ENCODE results near the gene GRK6.
"Not testable (repeated sequence)": the region's sequence is repeated elsewhere in the genome, so short reads cannot be mapped to it uniquely, and the experiment has no call there.

GRK6 gene

DNA sequence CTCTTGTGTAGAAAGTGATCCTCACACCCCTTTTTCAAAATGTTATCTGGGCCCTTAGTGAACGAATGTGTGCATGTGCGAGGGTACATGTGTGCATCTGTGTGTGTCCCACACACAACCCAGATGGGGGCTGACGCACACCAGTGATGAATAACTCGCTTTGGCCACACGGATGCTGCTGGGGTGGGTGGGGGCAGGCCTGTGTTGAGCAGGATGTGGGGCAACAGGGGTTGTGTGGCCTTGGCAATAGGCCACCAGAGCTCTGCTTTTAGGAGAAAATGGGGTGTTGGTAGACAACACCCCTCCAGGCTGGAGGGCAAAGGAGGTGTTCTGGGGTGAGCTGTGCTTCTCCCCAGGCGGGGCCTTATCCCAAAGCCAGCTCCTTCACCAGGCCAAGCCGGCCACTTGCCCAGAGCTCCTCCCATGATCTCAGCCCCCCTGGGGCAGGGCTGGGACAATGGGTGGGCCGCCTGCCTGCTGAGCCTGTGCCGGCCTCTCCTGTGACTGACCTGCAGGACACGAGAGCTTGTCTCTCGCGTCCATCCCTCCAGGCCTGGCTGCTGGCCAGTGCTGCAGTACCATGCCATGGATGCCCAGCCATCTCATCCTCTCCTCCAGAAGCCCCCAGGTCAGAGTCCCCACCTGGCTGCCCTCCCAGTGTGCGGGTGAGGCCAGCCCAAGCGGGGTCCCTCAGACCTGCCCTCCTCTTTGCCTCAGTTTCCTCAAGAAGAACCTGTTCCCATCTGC, 45.3 kb downstream of the GRK6 start:
- DNase-seq (ENCODE audit: low read depth): no peak

DNA sequence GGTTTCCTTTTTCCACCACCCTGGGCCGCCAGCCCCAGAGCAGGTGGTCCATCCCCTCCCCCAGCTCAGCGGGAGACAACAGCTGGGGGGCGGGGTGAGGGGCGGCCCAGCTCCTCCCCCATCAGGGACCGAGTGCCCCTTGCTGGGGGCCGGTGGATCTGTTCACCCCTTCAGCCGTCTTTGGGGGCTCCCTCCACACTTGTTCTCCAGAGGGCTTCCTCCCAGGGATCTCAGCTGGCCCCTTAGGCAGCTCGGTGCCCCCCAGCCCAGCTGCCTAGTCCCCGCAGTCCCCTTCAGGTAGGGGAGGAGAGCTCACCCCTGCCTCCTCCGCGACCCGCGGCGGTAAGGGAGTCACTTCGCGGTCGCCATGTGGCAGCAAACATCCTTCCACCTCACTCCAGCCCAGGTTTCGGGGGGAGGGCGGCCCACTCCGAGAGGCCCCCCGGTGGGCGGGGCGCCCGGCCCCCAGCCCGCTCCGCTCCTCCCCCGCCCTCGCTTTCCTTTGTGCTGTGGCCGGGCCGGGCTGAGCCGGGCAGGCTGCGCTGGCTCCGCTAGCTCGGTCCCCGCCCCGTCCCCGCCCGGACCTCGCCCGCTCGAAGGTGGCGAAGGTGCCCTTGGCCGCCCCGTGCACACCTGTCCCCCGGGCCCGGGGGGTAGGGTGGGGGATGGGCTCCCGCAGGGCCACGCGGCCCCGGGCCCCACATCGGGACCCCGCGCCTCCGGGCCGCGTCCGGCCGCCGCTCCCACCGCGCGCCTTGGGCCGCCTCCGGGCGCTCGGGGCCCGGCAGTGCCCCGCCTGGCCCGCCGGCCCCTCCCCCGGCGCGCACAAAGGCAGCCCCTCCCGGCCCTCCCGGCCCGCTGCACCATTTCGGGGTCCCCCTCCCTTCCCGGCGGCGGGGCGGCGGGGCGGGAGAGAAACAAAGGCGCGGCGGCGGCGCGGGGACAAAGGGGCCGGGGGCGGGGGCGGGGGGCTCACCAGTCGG, 46.3 kb downstream of the GRK6 start:
- DNase-seq (ENCODE audit: low read depth): peak; percentile 49

DNA sequence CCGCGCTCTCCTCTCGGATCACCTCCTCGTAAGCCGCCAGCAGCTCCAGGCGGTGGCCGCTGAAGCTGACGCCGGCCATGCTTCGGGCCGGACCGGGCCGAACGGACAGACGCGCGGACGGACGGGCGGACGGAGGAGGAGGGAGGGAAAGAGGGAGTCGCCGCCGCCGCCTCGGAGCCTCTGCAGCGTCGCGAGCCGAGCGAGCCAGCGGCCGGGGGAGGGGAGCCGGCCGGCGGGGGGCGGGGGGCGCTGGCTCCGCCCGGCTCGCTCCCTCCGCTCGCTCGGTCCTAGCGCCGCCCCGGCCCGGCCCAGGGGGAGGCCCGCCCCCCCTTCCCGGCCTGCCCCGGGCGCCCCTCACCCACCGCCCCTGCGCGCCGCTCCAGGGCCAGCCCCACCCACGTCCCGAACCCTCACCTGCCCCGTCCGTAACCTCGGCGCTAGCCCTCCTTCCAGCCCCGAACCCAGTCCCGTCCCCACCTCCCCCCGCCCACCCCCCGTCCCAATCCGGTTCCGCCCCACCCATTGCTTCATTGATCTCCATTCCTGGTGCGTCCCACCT, 47.0 kb downstream of the GRK6 start, which contains the start of gene DBN1:
TSS of gene DBN1 (minus strand) at position 192 of the 559 bp plus-strand sequence. CDS start at position 79, 113 bp downstream.
- DNase-seq (ENCODE audit: low read depth): no peak

DNA sequence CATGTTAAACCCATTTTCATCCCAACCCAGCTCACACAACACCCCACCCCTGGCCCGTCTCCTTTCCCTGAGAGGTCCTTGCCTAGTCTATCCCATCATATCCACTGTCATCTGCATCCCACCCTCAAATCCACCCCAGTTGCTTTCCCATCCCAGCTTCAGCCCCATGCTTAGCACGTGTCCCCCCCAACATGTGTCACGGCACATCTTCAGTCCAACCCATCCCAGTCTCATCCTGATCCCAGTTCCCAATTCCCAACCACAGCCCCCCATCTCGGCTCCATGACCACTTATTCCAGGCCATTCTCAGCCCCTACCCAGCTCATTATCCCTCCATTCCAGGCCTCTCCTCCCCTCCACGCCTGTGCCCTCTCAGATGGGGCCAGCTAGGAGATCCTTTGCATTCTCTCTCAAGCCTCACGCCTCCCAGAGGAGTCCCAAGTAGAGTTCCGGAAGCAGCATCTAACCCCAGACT, 47.6 kb downstream of the GRK6 start:
- DNase-seq (ENCODE audit: low read depth): no peak

DNA sequence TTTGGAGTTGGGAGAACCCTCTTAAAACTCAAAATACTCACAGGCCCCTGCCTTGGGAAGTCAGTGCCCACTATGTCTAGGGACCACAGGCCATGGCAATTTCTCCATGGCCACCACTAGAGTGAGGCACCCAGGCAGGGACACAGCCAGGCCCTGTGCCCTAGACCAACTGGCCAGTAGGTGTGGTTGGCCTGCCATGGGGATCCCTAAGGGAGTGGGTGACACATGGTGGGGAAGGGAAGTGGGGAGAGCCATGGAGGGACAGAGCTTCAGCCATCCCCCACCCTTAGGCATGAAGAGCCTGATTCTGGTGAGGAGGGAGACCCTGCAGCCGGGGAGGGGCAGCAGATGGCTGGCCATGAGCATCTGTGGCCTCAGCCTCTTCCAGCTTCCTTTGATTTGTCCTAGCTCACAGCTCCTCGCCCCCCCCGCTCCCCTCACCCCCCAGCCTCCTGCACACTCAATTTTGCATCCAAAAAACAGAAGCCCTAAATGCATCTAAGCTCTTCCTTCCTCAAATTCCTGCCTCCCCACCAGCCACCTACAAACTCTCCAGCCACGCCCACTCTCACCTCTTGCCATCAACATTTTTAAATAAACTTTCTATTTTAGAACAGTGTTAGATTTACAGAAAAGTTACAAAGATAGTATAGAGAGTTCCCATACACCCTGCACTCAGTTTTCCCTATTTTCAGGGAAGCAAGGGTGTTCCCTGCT, 48.5 kb downstream of the GRK6 start:
- no peak for DNase-seq (ENCODE audit: low read depth)

DNA sequence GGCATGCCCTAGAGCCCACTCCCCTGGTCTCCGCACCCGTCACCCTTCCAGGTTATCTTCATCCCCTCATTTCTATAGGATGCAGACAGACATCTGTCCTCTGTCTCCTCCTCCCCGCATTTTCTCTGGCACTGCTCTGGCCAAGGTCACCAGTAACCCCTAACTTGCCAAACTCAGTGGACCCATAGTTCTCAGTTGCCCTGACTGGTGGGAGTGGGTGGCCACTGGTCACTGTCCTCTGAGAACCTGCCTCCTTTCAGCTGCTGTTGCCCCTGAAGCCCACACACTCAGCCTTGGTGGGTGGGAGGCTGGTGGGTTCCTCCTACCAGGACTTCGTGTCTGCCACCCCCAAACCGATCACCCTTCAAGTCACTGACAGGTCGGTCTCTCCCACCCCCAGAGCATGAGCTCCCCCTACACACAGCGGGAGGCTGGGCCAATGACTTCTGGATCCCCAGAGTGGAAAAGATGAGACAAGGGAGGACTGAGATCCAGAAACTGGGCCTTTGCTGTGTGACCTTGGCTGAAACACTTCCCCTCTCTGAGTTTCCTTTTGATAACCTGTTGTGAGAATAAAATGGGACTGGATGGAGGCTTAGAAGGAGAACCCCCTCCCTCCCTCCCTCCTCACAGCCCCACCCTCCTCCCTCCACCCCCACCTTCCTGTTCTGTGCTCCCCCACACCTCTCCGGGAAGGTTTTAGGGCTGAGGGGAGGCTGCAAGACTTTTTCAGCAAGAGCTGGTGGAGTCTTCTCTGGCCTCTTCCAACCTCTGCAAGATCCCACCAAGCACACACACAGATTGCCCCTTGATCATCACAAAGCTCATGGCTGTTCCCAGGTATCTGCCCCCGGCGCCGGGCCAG, 49.3 kb downstream of the GRK6 start:
- no peak for DNase-seq (ENCODE audit: low read depth)

DNA sequence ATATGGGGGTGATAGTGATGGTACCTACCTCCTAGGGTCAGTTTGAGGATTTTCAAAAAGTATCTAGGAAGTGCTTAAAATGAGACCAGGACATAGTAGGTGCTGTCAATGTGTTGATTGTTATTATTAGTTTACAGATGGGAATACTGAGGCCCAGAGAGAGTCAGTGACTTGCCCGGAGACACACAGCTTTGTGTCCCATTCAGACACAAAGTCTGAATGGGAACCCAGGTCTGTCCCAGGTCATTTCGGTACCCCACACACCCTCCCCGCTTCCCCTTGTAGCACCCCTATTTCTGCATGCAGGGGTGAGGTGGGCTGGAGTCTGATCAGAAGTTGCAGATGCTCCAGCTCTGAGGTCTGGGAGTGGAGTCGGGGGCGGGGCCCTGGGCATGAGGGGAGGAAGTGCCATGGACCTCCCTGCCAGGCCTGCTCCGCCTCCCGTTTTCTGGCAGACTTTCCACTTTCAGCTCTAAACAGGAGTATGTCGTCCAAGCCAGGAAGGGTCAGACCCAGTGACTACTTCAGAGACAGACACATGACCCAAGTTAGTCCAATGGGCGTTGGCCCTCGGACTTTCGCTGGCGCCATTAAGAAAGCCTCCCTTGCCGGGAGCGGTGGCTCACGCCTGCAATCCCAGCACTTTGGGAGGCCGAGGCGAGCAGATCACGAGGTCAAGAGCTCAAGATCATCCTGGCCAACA, 50.2 kb downstream of the GRK6 start:
- DNase-seq (ENCODE audit: low read depth): no peak

DNA sequence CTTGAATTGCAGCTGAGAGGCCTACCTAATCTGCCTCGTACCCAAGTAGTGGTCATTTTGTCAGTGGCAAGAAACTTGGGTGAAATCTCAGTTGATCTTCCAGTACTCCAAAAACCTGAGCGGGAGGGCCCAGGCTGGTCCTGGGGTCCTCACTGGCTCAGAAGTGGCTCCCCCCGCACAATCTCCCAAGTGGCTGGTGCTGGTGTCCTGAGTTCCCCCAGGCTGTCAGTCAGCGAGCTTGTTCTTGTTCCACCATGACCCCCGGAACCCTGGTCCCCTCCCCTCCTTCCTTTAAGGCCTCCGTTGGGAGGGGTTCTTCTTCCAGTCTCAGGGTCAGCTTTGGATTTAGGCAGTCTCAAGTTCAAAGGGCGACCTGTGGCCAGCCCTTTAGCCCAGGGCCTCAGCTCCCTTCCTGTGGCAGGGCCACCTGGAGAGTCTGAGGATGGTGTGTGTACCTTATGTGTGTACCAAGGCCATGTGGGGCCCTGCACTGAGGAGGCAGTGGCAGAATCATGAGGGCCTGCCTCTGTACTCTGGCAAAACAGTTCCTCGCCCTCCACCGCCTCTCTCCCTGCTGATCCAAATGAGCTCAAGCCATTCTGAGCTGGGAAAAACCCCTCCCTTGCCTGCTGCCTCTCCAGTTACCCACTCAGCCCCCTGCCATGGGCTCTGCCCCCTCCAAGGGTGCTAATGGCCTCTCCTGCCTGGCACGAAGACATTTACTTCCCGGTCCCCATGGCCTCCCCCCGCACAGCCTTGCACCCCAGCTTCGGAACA, 51.4 kb downstream of the GRK6 start:
- no peak for DNase-seq (ENCODE audit: low read depth)

DNA sequence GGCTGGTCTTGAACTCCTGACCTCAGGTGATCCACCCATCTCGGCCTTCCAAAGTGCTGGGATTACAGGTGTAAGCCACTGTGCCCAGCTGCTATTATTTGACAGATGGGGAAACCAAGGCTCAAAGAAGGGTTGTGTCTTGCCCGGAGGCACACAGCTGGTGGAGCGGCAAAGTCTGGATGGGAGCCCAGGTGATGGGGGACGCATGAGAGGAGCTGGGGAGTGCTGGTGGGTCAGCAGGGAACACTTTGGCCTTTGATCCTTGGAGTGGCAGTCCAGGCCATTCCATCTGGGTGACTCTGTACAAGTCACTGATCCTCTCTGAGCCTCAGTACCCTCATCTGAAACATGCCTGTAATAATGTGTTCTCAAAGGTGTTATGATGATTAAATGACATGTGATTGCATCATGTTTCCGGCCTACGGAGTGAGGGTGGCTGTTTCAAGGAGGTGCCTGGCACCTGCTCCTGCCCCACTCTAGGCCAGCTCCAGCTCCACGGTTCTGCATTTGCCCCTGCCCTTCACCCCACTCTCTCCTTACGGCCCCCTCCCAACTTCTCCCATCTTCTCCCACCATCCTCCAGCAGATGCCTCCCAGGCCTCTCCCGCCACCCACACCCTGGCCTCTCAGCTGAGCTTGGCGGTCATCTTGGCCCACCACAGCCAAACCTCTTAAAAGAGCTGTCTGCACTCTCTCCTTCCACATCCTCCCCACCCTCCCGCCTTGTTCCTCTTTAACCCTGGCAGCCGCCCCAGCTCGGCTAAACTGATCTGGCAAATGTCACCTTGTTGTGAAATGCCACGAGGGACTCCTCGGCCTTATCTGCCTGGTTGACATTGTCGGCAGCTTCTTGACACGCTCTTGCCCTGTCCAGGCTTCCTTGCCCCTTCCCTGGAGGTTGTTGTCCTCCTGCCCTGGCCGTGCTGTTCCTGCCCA, 52.5 kb downstream of the GRK6 start:
- DNase-seq (ENCODE audit: low read depth): no peak

DNA sequence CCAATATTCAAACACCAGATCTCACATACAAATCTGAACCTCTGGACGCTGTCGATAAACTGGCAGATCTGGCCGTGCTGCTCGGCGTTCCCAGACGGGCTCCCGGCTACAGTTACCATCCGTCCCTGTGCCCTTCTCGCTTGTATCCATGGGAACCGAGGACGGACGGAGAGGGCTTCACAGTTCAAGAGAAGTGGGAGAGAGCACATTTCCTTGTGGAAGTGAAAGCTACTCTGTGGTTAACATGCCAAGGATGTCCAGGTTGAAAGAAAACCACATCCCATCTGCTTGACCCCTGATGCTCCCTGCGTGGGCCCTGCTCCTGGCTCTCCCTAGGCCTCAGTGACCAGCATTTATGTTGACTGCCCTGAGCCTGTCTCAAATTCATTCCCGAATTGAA, 53.3 kb downstream of the GRK6 start:
- DNase-seq (ENCODE audit: low read depth): no peak

DNA sequence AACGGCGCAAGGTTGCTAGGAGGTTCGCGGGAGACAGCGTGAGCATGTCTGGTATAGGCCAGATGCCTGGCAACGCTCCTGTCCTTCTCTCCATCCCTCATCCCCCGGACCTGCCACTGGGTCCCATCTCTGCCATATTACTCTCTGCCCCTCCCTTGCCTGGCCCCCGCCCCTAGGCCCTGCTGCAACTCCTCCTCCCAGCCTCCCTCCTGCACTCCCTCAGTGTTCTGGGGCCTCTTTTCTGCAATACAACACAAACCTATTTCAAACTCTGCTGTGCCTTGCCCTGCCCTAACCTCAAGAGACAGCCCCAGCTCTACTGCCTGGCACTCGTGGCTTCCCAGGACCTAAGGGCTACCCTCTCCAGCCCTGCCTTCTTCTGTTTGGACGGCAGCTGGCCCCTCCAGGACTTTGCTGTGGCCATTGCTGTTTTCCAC, 55.9 kb downstream of the GRK6 start:
- no peak for DNase-seq (ENCODE audit: low read depth)

DNA sequence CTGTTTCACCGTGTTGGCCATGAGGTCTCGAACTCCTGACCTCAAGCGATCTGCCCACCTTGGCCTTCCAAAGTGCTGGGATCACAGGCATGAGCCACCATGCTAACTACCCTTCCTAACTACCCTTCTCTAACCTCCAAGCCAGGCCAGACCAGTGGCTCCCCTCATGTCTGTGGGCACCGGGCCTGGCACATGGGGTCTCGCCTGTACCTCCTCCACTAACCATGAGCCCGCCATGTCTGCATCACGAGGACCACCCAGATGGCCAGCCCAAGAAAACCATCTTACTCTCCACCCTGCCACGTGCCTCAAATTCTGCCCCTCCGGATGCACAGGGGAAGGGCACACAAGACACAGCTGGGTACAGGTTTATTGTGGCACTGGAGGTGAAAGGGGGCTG, 56.6 kb downstream of the GRK6 start:
- no peak for DNase-seq (ENCODE audit: low read depth)

DNA sequence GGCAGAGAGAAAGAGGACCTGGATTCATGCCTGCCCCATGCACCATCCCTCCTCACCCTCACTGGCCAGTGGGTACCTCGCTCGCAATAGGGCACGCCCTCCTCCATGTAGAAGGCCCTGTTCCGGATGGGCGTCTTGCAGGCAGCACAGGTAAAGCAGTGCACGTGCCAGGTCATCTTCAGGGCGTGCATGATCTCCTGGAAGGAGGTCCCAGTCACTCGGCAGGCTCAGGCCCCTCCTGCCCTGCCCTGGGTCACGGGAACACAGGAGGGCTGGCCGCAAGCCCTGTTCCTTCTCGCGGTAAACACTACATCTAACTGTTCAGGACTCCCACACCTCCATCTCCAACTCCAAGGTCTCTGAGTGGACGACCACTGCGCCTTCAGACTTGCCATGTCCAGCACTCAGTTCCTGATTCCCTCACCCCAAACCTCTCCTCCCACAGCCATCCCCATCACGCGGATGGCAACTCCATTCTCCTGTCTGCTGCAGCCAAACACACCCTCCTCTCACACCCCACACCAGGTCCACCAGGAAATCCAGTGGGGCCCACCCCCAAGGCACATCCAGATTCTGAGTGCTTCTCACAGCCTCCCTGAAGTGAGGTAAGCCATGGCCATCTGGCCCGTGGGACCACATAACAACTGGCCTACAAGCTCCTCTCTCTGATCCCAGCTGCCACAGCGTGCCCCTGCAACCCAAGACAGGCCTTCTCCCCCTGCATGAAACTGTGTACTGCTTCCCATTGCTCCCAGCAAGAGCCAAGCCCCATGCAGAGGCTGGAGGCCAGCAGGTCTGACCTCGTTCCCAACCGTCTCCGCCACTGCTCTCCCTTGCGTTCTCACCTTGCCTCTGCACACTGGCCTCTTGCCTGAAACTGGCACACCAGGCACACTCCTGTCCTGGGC, 57.8 kb downstream of the GRK6 start:
- DNase-seq (ENCODE audit: low read depth): no peak

DNA sequence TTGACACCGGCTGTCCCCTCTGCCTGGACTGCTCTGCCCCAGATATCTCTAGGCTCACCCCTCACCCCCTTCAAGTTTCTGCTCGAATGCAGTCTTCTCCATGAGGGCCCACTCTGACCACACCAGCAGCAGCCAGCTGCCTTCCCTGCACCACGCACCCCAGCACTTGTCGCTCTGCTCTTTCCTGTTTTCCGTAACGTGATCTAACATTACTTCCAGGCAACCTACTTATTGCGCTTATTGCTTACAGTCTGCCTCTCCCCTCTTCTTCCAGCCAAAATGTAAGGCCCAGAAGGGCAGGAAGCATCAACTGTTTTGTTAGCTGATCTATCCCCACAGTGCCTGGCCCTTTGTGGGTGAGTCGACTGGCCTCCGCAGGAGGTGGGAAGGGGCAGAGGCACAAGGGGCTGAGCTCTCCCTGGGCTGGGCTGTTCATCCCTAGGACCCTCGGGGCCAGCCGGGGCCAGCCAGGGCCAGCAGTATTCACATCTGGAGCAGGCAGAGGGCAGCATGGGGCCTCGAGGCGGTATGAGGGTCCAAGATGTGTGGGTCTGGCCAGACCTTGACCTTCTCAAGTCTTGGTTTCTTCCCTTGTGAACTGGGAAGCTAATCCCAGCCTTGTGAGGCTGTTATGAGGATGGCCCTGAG, 58.5 kb downstream of the GRK6 start:
- DNase-seq (ENCODE audit: low read depth): no peak

DNA sequence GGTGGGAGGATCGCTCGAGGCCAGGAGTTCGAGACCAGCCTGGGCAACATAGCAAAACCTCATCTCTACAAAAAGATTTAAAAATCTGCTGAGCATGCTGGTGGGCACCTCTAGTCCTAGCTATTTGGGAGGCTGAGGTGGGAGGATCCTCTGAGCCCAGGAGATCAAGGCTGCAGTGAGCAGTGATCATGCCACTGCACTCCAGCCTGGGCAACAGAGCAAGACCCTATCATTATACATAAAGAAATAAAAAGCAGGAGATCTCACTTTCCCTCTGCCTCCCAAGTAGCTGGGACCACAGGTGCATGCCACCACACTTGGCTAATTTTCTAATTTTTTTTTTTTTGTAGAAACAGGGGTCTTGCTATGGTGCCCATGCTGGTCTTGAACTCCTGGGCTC, 59.3 kb downstream of the GRK6 start:
- DNase-seq (ENCODE audit: low read depth): not testable (repeated sequence)

DNA sequence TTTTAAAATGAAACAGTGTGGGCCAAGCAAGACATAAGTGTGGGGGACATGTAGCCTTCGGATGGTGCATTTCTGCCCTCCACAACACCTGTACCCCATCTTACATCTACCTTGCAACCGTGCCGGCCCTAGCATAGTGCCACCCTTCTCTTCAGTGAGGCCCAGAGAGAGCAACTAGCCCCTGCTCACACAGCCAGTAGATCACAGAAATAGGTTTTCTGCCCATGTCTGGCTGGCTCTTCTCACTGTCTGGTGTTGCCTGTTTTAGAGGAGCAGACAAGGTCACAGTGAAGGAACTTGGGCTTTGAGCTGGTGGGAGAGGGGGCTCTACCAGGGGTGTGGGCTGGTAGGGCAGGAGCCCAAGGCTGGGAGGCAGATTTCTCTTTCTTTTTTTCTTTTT, 59.8 kb downstream of the GRK6 start:
- DNase-seq (ENCODE audit: low read depth): no peak

DNA sequence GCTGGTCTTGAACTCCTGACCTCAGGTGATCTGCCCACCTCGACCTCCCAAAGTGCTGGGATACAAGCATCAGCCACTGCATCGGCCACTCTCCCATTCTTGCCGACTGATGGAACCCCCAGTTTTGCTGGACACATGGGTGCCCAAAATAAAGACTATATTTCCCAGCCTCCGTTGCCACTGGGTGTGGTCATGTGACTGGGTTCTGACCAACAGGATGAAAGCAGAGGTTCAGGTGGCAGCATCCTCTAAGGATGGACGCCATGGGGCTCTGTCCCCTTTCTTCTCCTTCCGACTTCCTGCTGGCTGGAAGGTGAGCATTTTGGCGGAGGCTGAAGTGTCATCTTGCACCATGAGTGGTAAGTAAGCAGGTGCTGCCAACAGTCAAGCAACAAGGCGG, 60.7 kb downstream of the GRK6 start:
- no peak for DNase-seq (ENCODE audit: low read depth)

Data from activated T-cell treated with anti-CD3 and anti-CD28 coated beads for 24 hours (primary cell).